D721Med (cell line): ENCODE results near the gene CRB3.
A peak's percentile ranks its signal among the peaks of the same experiment; 100 is the strongest.

Experiments
- DNase-seq: peaks from one replicate; pipeline ENCODE4 v3.0.0; 2011; ENCODE audit warnings: low spot score; ENCODE audit not compliant: insufficient read length
- FAIRE-seq: peaks from 2 replicates; lab custom pipeline; 2011; peaks lifted over from hg19 to GRCh38; lab: Jason Lieb, UNC
- TF ChIP-seq, protein P1 (sequence below): IDR thresholded peaks from 2 replicates; pipeline ENCODE4 v1.5.1; 2012; ENCODE audit warnings: mild to moderate bottlenecking, control low read depth; ENCODE audit not compliant: insufficient read depth; ENCODE audit errors: missing control alignments

CRB3 gene

DNA sequence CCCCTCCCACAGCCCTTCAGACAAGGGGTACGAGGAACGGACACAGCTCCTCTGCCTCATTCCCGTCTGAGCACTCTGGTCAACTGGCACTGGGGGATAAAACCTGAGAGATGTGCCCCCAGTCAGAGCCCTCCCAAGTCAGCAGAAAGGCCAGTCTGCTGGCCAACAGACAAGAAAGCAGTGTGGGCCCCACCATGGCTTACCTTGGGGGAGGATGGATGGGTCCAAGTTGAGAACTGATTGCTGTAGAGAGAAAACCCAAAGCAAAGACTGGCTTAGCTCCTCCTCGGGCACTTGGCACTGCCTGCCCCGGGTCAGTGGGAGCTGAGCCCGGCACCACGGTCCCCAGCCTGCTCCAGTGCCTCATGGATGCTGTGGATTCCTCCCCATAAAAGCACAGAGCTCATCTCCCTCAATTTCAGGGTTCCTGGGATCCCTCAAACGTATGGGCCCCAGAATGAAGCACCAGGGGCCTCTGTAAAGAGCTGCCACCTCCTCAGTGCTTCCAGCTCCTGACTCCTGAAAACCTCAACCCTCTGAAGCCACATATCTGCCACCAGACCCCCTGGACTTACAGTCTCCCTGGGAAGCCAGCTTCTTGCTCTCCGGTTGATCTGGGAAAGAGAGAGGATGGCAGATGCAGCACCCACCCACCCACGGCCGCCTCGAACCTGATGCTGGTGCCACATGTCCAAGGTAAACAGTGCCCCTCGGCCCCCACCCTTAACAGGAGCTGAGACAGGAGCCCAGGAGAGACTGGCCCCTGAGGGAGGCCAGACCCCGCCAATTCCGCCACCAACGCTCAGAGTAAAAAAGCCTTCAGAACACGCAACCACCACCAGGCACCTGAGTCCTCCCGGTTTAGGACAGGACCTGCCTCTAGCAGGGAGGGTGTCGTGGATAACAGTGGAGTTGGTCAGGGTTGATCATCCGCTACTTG lies 42.7 kb upstream of the CRB3 start:
- FAIRE-seq (no peak), DNase-seq (peak; percentile 11)
- TF ChIP-seq, protein P1, sequence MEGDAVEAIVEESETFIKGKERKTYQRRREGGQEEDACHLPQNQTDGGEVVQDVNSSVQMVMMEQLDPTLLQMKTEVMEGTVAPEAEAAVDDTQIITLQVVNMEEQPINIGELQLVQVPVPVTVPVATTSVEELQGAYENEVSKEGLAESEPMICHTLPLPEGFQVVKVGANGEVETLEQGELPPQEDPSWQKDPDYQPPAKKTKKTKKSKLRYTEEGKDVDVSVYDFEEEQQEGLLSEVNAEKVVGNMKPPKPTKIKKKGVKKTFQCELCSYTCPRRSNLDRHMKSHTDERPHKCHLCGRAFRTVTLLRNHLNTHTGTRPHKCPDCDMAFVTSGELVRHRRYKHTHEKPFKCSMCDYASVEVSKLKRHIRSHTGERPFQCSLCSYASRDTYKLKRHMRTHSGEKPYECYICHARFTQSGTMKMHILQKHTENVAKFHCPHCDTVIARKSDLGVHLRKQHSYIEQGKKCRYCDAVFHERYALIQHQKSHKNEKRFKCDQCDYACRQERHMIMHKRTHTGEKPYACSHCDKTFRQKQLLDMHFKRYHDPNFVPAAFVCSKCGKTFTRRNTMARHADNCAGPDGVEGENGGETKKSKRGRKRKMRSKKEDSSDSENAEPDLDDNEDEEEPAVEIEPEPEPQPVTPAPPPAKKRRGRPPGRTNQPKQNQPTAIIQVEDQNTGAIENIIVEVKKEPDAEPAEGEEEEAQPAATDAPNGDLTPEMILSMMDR: no peak

DNA sequence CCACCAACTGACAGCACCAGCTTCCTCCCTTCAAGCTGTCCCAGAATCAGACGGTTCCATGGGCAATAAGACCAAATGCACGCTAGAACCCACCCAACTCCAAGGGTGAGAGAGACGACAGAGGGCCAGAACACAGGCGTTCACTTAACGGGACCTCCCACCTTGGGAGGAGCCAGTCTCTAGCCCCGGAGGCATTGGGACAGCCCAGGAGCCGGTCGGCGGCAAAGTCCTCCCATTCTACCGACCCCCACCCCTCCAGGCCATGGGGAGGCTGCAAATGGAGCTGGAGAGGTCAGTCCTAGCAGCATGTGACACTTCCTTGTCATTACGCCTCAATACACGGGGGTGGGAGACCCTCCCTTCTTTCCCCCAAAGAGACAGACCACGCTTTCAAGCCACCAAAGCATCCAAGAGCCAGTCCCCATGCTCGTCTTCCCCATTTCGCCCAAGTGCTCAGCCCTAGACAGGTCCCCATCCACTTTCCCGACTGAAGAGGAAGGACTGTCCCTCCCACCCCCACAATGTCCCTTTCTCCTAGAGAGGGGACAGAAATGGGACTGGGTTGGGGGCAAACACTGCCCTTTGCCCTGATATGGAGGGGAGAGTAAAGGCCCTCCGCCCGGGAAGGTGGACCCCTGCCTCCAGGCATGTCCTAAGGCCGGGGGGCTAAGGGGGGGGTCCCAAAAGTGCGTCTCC lies 40.4 kb upstream of the CRB3 start:
- DNase-seq (no peak), FAIRE-seq (no peak)
- TF ChIP-seq, protein P1: no peak

DNA sequence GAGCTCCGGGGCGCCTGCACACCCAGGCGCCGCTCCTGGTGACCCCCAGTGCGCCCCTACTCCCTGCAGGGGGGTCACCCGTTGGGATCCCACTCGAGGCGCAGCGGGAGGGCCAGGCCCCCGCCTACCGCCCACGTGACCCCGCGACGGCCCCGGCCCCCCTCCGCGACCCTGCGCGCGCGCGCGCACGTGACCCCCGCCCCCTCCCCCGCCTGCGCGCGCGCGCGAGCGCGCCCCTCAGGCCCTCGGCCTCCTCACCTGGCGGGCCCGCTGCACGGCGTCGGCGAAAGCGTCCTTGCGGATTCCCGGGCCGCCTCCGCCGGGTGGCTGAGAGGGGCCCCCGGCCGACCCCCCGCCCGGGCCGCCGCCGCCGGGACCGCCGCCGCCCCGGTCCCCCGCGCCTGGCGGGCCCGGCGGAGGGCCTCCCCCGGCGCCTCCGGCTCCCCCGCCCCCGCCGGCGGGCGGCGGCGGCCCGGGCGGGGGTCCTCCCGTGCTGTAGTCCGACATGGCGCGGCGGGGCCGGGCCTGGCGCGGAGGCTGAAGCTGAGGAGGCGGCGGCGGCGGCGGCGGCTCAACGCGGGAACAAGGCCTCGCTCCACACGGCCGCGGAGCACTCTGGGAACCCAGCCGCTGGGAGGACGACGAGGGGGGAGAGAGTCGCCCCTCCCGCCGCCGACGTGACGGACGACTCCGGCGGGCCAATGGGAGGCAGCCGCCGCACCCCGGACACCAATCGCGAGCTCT lies 39.7 kb upstream of the CRB3 start, which contains the start of gene KHSRP:
KHSRP (minus strand) TSS at position 617 of the 744 bp plus-strand sequence; CDS start at position 507, 110 bp downstream.
- DNase-seq (peak; percentile 95), FAIRE-seq (no peak)
- TF ChIP-seq, protein P1: no peak

DNA sequence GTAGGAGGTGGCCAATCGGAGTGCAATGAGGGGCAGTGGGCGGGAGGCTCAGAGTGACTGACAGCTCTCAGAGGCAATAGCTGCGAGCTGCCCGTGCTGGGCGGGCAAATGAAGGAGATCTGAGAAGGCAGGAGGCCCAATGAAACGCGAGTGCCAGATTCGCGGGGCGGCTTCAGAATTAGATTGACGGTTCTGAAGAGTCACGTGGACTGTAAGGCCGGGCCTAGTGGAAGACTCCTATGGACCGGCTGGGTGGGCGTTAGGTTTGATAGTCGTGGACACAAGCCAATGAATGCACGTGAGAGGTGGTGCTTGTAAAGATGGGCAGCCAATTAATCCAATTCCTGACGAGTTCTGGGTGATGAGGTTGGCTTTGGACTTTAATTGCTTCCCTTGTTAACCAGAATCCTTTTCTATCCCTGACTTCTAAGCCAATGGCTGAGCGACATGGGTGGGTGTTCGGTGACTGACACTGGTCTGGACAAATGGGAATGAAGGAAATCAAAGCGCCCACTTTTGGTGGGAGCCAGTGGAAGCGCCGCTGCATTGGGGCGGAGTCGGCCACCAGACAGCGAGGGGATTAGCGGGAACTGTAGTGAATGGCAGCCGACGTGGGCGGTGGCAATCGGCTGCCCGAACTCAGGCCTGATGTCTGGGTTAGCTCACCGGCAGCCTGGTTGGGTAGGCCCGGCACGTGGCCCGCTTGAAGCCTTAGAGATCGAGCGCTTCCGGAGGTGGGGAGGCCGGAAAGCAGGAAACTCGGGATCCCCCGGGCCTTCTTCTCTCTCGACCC lies 38.9 kb upstream of the CRB3 start:
- FAIRE-seq (peak; percentile 98), DNase-seq (peak; percentile 86)
- TF ChIP-seq, protein P1: no peak

DNA sequence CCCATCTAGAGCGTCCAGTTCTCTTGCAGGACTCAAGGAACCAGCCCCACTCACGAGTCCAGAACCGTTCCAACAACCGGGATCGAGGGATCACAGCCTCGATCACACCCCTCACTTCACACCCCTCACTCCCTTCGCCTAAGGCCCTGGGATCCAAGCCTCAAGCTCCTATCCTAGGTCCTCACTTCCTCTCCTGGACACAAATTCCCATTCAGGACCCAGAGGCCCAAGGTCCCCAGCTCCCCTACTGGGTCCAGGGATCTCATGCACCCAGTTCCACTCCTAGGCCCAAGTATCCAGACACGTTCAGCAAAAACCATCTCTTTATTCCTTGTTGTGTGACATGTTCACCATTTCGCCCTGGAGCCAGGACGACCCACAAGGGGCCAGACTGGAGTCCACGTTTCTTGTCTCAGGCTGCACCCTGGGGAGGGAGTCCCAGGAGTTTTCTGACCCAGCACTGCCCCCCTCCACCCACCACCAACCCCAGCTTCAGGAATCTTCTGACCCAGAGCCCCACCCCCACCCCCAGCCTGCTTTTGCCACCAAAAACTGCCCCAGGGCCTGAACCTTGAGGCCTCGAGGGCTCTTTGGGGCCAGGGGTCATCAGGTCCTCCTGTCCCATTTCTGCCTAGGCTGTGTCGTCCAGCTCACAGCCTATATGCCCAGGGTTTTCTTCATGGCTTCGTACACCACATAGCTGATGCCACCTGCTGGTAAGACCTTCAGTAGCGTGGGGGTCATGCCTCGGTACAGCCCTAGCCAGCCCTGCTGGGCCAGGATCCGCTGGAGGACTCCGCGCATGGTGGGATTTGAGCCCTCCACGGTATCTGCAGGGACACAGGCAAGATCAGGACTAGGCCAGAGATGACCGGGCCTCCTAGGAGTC lies 38.1 kb upstream of the CRB3 start:
- FAIRE-seq: no peak
- TF ChIP-seq, protein P1: peak; percentile 46
- DNase-seq: no peak
